GM23338 (cell line): ENCODE results near the gene HGD. TPM values are rescaled to one million over a fixed set of nuclear protein-coding genes. Genes with fewer than 3 reads are reported as not detected.

ENCODE experiments used
- ATAC-seq: fragments of 200-7000 bp; cut with Tn5 transposase; 3 replicates; pipeline ENCODE4 v1.9.1; 2020
- DNase-seq: peaks from one replicate; pipeline ENCODE4 v3.0.0-alpha.2; 2015; ENCODE audit warnings: low spot score
- H2AFZ ChIP-seq: fragments of 200-600 bp; sonication (generic); 2 replicates; pipeline ENCODE4 v1.8.0; 2016; ENCODE audit warnings: antibody characterized with exemption, mild to moderate bottlenecking, moderate library complexity
- H3F3A ChIP-seq: fragments of 200-600 bp; sonication (generic); replicated peaks from 2 replicates; pipeline ENCODE4 v1.8.0; 2017; ENCODE audit warnings: antibody characterized with exemption, mixed run types, low read depth
- H3K27ac ChIP-seq: fragments of 200-600 bp; sonication (generic); 2 replicates; pipeline ENCODE4 v1.6.1; 2016; ENCODE audit warnings: low read depth
- H3K27me3 ChIP-seq: fragments of 200-600 bp; sonication (generic); 2 replicates; pipeline ENCODE4 v1.8.0; 2016; ENCODE audit warnings: mild to moderate bottlenecking, mixed run types, moderate library complexity; ENCODE audit not compliant: insufficient read depth
- H3K36me3 ChIP-seq: fragments of 200-600 bp; sonication (generic); 2 replicates; pipeline ENCODE4 v1.8.0; 2016; ENCODE audit warnings: mild to moderate bottlenecking; ENCODE audit not compliant: insufficient read depth
- H3K4me1 ChIP-seq: fragments of 200-600 bp; sonication (generic); 2 replicates; pipeline ENCODE4 v1.8.0; 2016; ENCODE audit warnings: mild to moderate bottlenecking, moderate library complexity; ENCODE audit not compliant: insufficient read depth
- H3K4me2 ChIP-seq: fragments of 200-600 bp; sonication (generic); 2 replicates; pipeline ENCODE4 v1.7.1; 2017; ENCODE audit warnings: mixed run types
- H3K4me3 ChIP-seq: fragments of 200-600 bp; sonication (generic); 2 replicates; pipeline ENCODE4 v1.6.1; 2016; ENCODE audit warnings: mixed run types
- H3K79me2 ChIP-seq: fragments of 200-600 bp; sonication (generic); replicated peaks from 2 replicates; pipeline ENCODE4 v1.8.0; 2017; ENCODE audit warnings: mild to moderate bottlenecking; ENCODE audit not compliant: insufficient read depth
- H3K9me2 ChIP-seq: fragments of 200-600 bp; sonication (generic); 2 replicates; pipeline ENCODE4 v1.8.0; 2017; ENCODE audit not compliant: insufficient read depth
- H4K20me1 ChIP-seq: fragments of 200-600 bp; sonication (generic); replicated peaks from 2 replicates; pipeline ENCODE4 v1.8.0; 2017; ENCODE audit warnings: mild to moderate bottlenecking; ENCODE audit not compliant: insufficient read depth
- H3K27ac Mint-ChIP-seq: 2 replicates; pipeline ENCODE4 v1.8.0; 2020; ENCODE audit warnings: inconsistent platforms, mild to moderate bottlenecking, moderate library complexity, mixed read lengths
- H3K27me3 Mint-ChIP-seq: 3 replicates; pipeline ENCODE4 v1.8.0; 2022; ENCODE audit warnings: low read depth, mild to moderate bottlenecking, moderate library complexity, mixed read lengths, inconsistent platforms; ENCODE audit not compliant: insufficient read depth, poor library complexity
- H3K36me3 Mint-ChIP-seq: 3 replicates; pipeline ENCODE4 v1.8.0; 2021; ENCODE audit warnings: low read depth, mild to moderate bottlenecking, inconsistent platforms, moderate library complexity, mixed read lengths
- H3K4me1 Mint-ChIP-seq: 3 replicates; pipeline ENCODE4 v1.8.0; 2020; ENCODE audit warnings: mild to moderate bottlenecking, inconsistent platforms, mixed read lengths
- H3K4me3 Mint-ChIP-seq: 3 replicates; pipeline ENCODE4 v1.8.0; 2021; ENCODE audit warnings: moderate library complexity, mild to moderate bottlenecking, inconsistent platforms, mixed read lengths
- H3K9me3 Mint-ChIP-seq: 3 replicates; pipeline ENCODE4 v1.8.0; 2020; ENCODE audit warnings: moderate library complexity, mild to moderate bottlenecking, inconsistent platforms, mixed read lengths
- CREB1 ChIP-seq: fragments of 250-450 bp; sonication (Bioruptor Pico); IDR thresholded peaks from 2 replicates; pipeline ENCODE4 v1.5.0; 2020; ENCODE audit warnings: low read depth, mild to moderate bottlenecking, moderate library complexity
- EZH2 ChIP-seq: fragments of 200-600 bp; sonication (generic); IDR thresholded peaks from one replicate; pipeline ENCODE4 v1.8.0; 2017; ENCODE audit warnings: antibody characterized with exemption, mild to moderate bottlenecking, low read depth; ENCODE audit not compliant: unreplicated experiment
- EZH2phosphoT487 ChIP-seq: fragments of 200-600 bp; sonication (generic); IDR thresholded peaks from one replicate; pipeline ENCODE4 v1.8.1; 2018; ENCODE audit warnings: antibody characterized with exemption; ENCODE audit not compliant: unreplicated experiment
- JUNB ChIP-seq: IDR thresholded peaks from one replicate; pipeline ENCODE4 v1.6.1; 2016; ENCODE audit warnings: antibody characterized with exemption; ENCODE audit not compliant: unreplicated experiment
- NANOG ChIP-seq: IDR thresholded peaks from 2 replicates; pipeline ENCODE4 v1.6.1; 2016; ENCODE audit warnings: antibody characterized with exemption, borderline replicate concordance
- POLR2AphosphoS5 ChIP-seq: IDR thresholded peaks from 2 replicates; pipeline ENCODE4 v1.6.1; 2016; ENCODE audit warnings: antibody characterized with exemption, low read depth
- STAT1 ChIP-seq: IDR thresholded peaks from one replicate; pipeline ENCODE4 v1.6.1; 2016; ENCODE audit warnings: antibody characterized with exemption; ENCODE audit not compliant: unreplicated experiment
- ZNF114 ChIP-seq: fragments of 250-450 bp; sonication (Bioruptor Pico); IDR thresholded peaks from 2 replicates; pipeline ENCODE4 v1.5.0; 2020; ENCODE audit warnings: mild to moderate bottlenecking, moderate library complexity
- ZNF331 ChIP-seq: fragments of 250-450 bp; sonication (Bioruptor Pico); IDR thresholded peaks from 2 replicates; pipeline ENCODE4 v1.5.0; 2020; ENCODE audit warnings: low read depth, mild to moderate bottlenecking, moderate library complexity
- polyA plus RNA-seq: library from polyadenylated mRNA; unstranded; fragments of >200 nt; fragmentation: Nextera tagmentation; extraction: Ambion mirVana; gene quantifications from 2 replicates; pipeline ENCODE4 v1.2.1, GENCODE V29; 2016
- total RNA-seq: library from RNA; depleted of rRNA; stranded (reverse); fragments of >200 nt; shearing (Covaris generic); gene quantifications from 2 replicates; pipeline ENCODE4 v1.2.3, GENCODE V29; 2014
- TF ChIP-seq, protein P1 (sequence below): IDR thresholded peaks from 2 replicates; pipeline ENCODE4 v1.6.1; 2016; ENCODE audit warnings: antibody characterized with exemption
- TF ChIP-seq, protein P2 (sequence below), 2 experiments: fragments of 200-600 bp in 1 of 2; sonication (generic) in 1 of 2; conservative IDR thresholded peaks; 2 replicates each; pipeline versions ENCODE4 v1.5.1 to v1.6.1; 2016 to 2017; ENCODE audit warnings: antibody characterized with exemption in 2 of 2, low read depth in 2 of 2, mild to moderate bottlenecking in 2 of 2, moderate library complexity in 1 of 2
- TF ChIP-seq, protein P3 (sequence below): IDR thresholded peaks from one replicate; pipeline ENCODE4 v1.6.1; 2018; ENCODE audit warnings: antibody characterized with exemption; ENCODE audit not compliant: unreplicated experiment
- TF ChIP-seq, protein P4 (sequence below): fragments of 250-450 bp; sonication (Bioruptor Pico); IDR thresholded peaks from 2 replicates; pipeline ENCODE4 v1.5.0; 2020; ENCODE audit warnings: mild to moderate bottlenecking, moderate library complexity

HGD gene
- total and polyA plus RNA-seq, 2 experiments from 2014 or later: not detected

DNA sequence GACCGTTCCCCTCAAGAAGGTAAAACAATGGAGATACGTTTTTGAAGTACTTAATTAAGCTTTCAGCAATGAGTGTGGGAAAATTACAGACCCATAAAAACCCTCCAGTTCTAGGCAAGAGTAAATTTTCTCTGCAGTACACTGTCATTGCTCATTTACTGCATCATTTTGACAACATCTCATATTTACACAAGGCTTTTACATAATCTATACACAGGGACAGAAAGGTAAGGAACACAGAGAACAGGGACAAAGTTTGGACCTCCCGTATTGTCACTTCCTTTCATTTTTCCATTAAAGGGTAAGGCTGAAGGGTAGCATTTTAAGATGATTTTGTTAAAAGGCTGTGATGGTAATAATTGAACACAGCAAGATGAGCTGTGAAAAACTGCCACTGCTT, 7.4 kb upstream of the HGD start:
- H3F3A ChIP-seq: no peaks in the 10 kb centered on the region
- H3K4me3 ChIP-seq: no peak overlapping the region
- Mint-ChIP-seq H3K4me3 (no peak overlapping the region), H3K27ac (0 out of 2 replicates have a peak overlapping the region, but pooled peaks have one; percentile 9), H3K9me3 (no peaks in the 10 kb centered on the region), H3K27me3 (no peaks in the 10 kb centered on the region), H3K36me3 (peaks cover 4% of the 10 kb centered on the region; the same call in 2 of the 3 replicates), H3K4me1 (peaks cover 41% of the 10 kb centered on the region)
- ATAC-seq (no peak), DNase-seq (no peak)
- 0 out of 2 replicates have a peak, but pooled peaks cover 3% of the 10 kb centered on the region for H3K9me2 ChIP-seq
- TF ChIP-seq ZNF331 (CRISPR knock-in tag) (no peak), JUNB (no peak), CREB1 (CRISPR knock-in tag) (no peak), NANOG (no peak), STAT1 (no peak), EZH2phosphoT487 (no peak), EZH2 (no peak), ZNF114 (CRISPR knock-in tag) (no peak), POLR2AphosphoS5 (no peak)
- TF ChIP-seq, protein P1, sequence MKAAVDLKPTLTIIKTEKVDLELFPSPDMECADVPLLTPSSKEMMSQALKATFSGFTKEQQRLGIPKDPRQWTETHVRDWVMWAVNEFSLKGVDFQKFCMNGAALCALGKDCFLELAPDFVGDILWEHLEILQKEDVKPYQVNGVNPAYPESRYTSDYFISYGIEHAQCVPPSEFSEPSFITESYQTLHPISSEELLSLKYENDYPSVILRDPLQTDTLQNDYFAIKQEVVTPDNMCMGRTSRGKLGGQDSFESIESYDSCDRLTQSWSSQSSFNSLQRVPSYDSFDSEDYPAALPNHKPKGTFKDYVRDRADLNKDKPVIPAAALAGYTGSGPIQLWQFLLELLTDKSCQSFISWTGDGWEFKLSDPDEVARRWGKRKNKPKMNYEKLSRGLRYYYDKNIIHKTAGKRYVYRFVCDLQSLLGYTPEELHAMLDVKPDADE: no peak
- TF ChIP-seq, protein P2, sequence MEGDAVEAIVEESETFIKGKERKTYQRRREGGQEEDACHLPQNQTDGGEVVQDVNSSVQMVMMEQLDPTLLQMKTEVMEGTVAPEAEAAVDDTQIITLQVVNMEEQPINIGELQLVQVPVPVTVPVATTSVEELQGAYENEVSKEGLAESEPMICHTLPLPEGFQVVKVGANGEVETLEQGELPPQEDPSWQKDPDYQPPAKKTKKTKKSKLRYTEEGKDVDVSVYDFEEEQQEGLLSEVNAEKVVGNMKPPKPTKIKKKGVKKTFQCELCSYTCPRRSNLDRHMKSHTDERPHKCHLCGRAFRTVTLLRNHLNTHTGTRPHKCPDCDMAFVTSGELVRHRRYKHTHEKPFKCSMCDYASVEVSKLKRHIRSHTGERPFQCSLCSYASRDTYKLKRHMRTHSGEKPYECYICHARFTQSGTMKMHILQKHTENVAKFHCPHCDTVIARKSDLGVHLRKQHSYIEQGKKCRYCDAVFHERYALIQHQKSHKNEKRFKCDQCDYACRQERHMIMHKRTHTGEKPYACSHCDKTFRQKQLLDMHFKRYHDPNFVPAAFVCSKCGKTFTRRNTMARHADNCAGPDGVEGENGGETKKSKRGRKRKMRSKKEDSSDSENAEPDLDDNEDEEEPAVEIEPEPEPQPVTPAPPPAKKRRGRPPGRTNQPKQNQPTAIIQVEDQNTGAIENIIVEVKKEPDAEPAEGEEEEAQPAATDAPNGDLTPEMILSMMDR (conservative IDR thresholded peaks at IDR 0.05; ENCODE audit: low read depth in 2 of 2): no peak
- TF ChIP-seq, protein P3, sequence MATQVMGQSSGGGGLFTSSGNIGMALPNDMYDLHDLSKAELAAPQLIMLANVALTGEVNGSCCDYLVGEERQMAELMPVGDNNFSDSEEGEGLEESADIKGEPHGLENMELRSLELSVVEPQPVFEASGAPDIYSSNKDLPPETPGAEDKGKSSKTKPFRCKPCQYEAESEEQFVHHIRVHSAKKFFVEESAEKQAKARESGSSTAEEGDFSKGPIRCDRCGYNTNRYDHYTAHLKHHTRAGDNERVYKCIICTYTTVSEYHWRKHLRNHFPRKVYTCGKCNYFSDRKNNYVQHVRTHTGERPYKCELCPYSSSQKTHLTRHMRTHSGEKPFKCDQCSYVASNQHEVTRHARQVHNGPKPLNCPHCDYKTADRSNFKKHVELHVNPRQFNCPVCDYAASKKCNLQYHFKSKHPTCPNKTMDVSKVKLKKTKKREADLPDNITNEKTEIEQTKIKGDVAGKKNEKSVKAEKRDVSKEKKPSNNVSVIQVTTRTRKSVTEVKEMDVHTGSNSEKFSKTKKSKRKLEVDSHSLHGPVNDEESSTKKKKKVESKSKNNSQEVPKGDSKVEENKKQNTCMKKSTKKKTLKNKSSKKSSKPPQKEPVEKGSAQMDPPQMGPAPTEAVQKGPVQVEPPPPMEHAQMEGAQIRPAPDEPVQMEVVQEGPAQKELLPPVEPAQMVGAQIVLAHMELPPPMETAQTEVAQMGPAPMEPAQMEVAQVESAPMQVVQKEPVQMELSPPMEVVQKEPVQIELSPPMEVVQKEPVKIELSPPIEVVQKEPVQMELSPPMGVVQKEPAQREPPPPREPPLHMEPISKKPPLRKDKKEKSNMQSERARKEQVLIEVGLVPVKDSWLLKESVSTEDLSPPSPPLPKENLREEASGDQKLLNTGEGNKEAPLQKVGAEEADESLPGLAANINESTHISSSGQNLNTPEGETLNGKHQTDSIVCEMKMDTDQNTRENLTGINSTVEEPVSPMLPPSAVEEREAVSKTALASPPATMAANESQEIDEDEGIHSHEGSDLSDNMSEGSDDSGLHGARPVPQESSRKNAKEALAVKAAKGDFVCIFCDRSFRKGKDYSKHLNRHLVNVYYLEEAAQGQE: no peak
- TF ChIP-seq, protein P4, sequence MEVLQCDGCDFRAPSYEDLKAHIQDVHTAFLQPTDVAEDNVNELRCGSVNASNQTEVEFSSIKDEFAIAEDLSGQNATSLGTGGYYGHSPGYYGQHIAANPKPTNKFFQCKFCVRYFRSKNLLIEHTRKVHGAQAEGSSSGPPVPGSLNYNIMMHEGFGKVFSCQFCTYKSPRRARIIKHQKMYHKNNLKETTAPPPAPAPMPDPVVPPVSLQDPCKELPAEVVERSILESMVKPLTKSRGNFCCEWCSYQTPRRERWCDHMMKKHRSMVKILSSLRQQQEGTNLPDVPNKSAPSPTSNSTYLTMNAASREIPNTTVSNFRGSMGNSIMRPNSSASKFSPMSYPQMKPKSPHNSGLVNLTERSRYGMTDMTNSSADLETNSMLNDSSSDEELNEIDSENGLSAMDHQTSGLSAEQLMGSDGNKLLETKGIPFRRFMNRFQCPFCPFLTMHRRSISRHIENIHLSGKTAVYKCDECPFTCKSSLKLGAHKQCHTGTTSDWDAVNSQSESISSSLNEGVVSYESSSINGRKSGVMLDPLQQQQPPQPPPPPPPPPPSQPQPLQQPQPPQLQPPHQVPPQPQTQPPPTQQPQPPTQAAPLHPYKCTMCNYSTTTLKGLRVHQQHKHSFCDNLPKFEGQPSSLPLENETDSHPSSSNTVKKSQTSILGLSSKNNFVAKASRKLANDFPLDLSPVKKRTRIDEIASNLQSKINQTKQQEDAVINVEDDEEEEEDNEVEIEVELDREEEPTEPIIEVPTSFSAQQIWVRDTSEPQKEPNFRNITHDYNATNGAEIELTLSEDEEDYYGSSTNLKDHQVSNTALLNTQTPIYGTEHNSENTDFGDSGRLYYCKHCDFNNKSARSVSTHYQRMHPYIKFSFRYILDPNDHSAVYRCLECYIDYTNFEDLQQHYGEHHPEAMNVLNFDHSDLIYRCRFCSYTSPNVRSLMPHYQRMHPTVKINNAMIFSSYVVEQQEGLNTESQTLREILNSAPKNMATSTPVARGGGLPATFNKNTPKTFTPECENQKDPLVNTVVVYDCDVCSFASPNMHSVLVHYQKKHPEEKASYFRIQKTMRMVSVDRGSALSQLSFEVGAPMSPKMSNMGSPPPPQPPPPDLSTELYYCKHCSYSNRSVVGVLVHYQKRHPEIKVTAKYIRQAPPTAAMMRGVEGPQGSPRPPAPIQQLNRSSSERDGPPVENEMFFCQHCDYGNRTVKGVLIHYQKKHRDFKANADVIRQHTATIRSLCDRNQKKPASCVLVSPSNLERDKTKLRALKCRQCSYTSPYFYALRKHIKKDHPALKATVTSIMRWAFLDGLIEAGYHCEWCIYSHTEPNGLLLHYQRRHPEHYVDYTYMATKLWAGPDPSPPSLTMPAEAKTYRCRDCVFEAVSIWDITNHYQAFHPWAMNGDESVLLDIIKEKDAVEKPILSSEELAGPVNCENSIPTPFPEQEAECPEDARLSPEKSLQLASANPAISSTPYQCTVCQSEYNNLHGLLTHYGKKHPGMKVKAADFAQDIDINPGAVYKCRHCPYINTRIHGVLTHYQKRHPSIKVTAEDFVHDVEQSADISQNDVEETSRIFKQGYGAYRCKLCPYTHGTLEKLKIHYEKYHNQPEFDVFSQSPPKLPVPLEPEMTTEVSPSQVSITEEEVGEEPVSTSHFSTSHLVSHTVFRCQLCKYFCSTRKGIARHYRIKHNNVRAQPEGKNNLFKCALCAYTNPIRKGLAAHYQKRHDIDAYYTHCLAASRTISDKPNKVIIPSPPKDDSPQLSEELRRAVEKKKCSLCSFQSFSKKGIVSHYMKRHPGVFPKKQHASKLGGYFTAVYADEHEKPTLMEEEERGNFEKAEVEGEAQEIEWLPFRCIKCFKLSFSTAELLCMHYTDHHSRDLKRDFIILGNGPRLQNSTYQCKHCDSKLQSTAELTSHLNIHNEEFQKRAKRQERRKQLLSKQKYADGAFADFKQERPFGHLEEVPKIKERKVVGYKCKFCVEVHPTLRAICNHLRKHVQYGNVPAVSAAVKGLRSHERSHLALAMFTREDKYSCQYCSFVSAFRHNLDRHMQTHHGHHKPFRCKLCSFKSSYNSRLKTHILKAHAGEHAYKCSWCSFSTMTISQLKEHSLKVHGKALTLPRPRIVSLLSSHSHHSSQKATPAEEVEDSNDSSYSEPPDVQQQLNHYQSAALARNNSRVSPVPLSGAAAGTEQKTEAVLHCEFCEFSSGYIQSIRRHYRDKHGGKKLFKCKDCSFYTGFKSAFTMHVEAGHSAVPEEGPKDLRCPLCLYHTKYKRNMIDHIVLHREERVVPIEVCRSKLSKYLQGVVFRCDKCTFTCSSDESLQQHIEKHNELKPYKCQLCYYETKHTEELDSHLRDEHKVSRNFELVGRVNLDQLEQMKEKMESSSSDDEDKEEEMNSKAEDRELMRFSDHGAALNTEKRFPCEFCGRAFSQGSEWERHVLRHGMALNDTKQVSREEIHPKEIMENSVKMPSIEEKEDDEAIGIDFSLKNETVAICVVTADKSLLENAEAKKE: no peak
- H3K27ac ChIP-seq: no peak overlapping the region
- H3K4me2 ChIP-seq: no peak overlapping the region
- no peak overlapping the region for H2AFZ ChIP-seq
- H3K4me1 ChIP-seq: peaks cover 25% of the 10 kb centered on the region
- no peaks in the 10 kb centered on the region for H3K79me2 ChIP-seq
- H3K27me3 ChIP-seq: no peaks in the 10 kb centered on the region
- H4K20me1 ChIP-seq: no peaks in the 10 kb centered on the region
- no peaks in the 10 kb centered on the region for H3K36me3 ChIP-seq
